ENCODE measurements around the gene MCM3AP. TPM values are rescaled to one million over a fixed set of nuclear protein-coding genes. Genes with fewer than 3 reads are reported as not detected.

MCM3AP gene
- total and polyA plus RNA-seq, 9 of the 15 experiments (the other 6 are each of a cell fraction or from before 2014, with no cell fraction given) = 6.5 to 179 (median 69.6) TPM

DNA sequence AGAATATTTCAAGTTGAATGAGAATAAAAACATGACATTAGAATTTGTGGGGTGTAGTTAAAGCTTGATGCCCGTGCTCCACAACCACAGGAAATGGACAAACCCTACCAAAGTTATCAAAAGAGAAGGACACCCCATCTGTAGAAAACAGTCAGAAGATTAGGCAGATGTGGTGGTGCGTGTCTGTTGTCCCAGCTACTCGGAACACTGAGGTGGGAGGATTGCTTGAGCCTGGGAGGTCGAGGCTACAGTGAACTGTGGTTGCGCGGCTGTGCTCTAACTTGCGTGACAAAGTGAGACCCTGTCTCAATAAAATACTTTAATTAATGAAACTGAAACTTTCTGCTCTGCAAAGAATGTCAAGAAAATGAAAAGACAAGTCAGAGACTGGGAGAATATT is 99.7 kb downstream of the MCM3AP start (continued):
- TF ChIP-seq CHD7 (IDR thresholded peaks at IDR 0.05; ENCODE audit: low read depth, low read length) = peak; percentile 81
- no peak for TF ChIP-seq MEIS2 (IDR thresholded peaks at IDR 0.05; ENCODE audit: partially characterized antibody)
- TF ChIP-seq HOXB6 (CRISPR knock-in tag; IDR thresholded peaks at IDR 0.05; ENCODE audit: borderline replicate concordance) = no peak
- TF ChIP-seq, protein P1, sequence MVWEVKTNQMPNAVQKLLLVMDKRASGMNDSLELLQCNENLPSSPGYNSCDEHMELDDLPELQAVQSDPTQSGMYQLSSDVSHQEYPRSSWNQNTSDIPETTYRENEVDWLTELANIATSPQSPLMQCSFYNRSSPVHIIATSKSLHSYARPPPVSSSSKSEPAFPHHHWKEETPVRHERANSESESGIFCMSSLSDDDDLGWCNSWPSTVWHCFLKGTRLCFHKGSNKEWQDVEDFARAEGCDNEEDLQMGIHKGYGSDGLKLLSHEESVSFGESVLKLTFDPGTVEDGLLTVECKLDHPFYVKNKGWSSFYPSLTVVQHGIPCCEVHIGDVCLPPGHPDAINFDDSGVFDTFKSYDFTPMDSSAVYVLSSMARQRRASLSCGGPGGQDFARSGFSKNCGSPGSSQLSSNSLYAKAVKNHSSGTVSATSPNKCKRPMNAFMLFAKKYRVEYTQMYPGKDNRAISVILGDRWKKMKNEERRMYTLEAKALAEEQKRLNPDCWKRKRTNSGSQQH (CRISPR knock-in tag; IDR thresholded peaks at IDR 0.05) = 0 out of 2 replicates have a peak, but pooled peaks have one; percentile 4
- no peak for TF ChIP-seq NCOA4 (IDR thresholded peaks at IDR 0.05; ENCODE audit: partially characterized antibody)
- peak; percentile 59 for TF ChIP-seq CBFA2T3 (IDR thresholded peaks at IDR 0.05)
- TF ChIP-seq MCM2 (IDR thresholded peaks at IDR 0.05; ENCODE audit: low read depth) = no peak
- no peak for TF ChIP-seq ZZZ3 (IDR thresholded peaks at IDR 0.05)
- peak; percentile 16 for TF ChIP-seq BRD9 (IDR thresholded peaks at IDR 0.05; ENCODE audit: low read depth, partially characterized antibody)
- no peak for TF ChIP-seq NFIX (CRISPR knock-in tag; IDR thresholded peaks at IDR 0.05; ENCODE audit: low read depth)
- no peak for TF ChIP-seq TEAD2 (tag; IDR thresholded peaks at IDR 0.05)
- TF ChIP-seq POLR3G (IDR thresholded peaks at IDR 0.05; ENCODE audit: extremely low read depth, insufficient read length, insufficient replicate concordance) = no peak
- TF ChIP-seq, protein P2, sequence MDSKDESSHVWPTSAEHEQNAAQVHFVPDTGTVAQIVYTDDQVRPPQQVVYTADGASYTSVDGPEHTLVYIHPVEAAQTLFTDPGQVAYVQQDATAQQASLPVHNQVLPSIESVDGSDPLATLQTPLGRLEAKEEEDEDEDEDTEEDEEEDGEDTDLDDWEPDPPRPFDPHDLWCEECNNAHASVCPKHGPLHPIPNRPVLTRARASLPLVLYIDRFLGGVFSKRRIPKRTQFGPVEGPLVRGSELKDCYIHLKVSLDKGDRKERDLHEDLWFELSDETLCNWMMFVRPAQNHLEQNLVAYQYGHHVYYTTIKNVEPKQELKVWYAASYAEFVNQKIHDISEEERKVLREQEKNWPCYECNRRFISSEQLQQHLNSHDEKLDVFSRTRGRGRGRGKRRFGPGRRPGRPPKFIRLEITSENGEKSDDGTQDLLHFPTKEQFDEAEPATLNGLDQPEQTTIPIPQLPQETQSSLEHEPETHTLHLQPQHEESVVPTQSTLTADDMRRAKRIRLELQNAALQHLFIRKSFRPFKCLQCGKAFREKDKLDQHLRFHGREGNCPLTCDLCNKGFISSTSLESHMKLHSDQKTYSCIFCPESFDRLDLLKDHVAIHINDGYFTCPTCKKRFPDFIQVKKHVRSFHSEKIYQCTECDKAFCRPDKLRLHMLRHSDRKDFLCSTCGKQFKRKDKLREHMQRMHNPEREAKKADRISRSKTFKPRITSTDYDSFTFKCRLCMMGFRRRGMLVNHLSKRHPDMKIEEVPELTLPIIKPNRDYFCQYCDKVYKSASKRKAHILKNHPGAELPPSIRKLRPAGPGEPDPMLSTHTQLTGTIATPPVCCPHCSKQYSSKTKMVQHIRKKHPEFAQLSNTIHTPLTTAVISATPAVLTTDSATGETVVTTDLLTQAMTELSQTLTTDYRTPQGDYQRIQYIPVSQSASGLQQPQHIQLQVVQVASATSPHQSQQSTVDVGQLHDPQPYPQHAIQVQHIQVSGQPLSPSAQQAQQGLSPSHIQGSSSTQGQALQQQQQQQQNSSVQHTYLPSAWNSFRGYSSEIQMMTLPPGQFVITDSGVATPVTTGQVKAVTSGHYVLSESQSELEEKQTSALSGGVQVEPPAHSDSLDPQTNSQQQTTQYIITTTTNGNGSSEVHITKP (IDR thresholded peaks at IDR 0.05; ENCODE audit: partially characterized antibody) = no peak

Measured in K562 (cell line).